HG03460 (cell line): ENCODE data around the gene EFCAB11.

Experiments
- ATAC-seq: cut with Tn5 transposase; IDR thresholded peaks from one replicate; pipeline ENCODE4 v1.9.1; 2021; ENCODE audit not compliant: unreplicated experiment

EFCAB11 gene

GRCh38 chr14:89957791-89958190 lies 3.3 kb upstream of the EFCAB11 start:
- ATAC-seq: no peak

GRCh38 chr14:89957376-89957775 lies 2.8 kb upstream of the EFCAB11 start:
- no peak for ATAC-seq

- no peak for ATAC-seq
These were observed 2.1 kb upstream of the EFCAB11 start for GRCh38 chr14:89956661-89957009.

DNA sequence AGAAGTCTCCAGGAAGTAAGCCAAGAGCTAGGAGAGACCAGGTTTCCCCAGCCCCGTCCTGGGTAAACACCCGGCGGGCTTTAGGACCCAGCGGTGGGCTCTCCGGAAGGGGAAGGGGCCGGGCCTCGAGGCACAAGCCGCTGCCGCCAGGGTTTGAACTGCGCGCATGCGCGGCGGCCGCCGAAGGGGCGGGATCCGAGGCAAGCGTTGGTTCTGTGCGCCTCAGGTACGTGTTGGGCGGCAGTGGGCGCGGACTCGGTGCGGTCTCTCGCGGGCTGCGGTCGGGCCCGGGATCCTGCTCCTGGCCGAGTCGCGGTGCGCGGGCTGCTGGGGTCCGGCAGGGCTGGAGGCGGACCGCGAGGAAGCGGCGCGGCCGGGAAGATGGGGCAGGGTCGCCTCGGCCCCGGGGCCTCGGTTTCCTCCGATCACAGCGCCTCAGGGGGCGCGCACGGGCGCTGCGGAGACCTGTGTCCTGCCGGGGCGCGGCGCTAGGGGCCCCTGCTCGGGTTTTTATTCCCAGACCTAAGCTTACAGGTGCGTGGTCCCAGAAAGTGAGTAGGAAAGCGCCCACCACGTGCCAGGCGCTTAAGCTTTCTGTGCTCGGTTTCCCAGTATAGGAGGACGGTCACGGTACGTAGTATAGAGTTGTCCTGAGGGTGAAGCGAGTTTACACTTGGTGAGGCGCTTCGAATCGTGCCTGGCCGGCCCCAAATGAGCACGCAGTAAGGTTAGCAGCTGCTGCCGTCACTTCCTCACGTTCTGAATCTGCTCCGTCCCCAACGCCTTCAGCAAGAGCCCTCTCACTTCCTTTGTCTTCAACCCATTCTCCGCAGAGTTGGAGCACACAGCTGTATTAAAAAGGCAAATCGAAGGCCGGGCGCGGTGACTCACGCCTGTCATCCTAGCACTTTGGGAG lies 1.5 kb upstream of the EFCAB11 start, which contains the start of gene TDP1:
TDP1 (plus strand) TSS at position 183 of the 916 bp plus-strand sequence. CDS start 7,188 bp downstream, outside the sequence.
- ATAC-seq: peak; percentile 58

- ATAC-seq: peak; percentile 10
These were observed 653 bp upstream of the EFCAB11 start for GRCh38 chr14:89955022-89955744.

DNA sequence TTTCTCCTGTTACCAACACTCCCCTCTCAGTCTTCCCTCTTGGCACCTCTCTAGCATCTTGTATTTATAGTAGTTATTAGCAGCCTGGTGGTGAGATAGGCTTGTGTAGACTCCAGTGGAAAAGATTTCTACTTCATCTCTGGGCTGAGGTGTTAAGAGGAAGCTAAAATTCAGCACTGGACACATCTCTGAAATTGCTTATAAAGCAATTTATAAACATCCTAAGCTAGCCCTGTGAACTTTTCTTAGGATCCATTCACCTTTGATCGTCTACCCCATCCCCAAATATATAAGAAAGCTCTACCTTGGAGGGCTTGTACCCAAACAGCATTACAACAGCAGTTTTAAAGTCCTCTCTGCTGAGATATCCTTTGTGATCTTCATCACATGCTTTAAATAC lies 928 bp downstream of the EFCAB11 start:
- no peak for ATAC-seq

GRCh38 chr14:89952576-89952975 lies 2.0 kb downstream of the EFCAB11 start:
- no peak for ATAC-seq

DNA sequence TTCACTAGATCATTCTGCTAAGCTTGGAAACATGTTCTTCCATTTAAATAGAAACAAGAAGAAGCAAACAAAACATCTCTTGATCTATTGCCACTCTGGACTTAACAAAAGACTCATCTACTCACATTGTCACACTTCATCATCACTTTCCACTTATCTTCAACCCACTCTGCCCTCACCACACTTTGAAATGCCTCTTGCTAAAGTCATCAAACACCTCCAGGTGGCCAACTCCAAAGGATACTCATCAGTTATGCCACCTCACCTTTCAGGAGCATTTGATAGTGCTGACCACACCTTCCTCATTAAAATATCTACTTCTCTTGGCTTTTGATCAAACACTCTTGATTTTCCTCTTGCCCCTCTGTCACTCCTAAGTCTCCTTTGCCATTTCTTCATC lies 7.2 kb downstream of the EFCAB11 start:
- no peak for ATAC-seq

DNA sequence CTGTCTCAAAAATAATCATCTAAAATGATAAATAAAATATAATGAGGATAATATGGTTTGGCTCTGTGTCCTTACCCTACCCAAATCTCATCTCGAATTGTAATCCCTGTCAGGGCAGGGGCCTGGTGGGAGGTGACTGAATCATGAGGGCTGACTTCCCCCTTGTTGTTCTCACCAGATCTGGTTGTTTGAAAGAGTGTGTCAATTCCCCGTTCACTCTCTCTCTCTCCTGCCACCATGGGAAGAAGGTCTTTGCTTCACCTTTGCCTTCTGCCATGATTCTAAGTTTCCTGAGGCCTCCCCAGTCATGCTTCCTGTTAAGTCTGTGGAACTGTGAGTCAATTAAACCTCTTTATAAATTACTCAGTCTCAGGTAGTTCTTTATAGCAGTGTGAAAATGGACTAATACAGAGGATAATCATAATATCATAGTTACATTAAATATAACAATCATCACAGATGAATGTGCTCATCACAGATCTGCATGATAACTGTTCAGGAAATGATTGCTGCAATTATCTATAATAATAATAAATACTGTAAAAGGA lies 12.6 kb downstream of the EFCAB11 start:
- no peak for ATAC-seq

DNA sequence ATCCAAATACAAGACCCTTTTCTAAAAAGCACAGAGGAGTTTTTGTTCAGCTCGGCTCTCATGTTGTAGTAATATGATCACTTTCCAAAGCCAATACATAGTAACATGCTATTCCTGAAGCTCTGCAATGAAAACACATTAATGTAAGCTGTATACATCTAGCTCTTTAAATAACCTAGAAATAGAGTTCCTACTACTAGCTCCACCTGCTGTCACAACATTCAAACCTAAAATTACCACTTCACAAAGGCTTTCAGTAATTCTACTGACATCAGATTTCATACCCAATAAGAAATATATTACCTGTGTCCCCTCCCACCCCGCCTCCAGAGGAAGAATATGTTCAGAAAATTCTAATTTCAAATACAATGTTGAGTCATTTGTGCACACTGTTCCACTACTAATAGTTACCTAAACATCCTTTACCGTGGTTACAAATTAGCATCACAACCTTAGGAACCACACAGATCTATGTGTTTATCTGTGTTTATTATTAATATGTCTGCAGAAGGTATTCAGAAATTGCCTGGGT lies 17.8 kb downstream of the EFCAB11 start:
- no peak for ATAC-seq

DNA sequence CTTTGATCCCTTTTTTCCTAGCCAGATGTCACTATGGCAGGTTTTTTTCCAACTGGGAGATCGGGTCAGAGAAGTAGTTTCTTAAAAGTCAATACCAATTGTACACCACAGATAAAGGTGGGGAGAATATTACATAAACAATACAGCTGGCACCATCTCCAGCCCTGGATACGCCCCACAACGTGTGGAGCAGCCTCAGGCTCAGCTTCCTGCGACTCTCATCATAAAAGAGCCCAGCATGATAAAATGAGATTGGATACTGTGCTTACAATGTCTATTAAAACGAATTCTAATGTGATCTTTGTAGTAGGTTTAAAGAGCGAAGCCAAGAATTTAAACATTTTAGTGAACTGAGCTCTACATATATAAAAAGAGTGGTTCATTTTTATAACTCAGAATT lies 21.5 kb downstream of the EFCAB11 start:
- no peak for ATAC-seq

- ATAC-seq: no peak
These were observed 27.2 kb downstream of the EFCAB11 start for GRCh38 chr14:89927186-89927865.

DNA sequence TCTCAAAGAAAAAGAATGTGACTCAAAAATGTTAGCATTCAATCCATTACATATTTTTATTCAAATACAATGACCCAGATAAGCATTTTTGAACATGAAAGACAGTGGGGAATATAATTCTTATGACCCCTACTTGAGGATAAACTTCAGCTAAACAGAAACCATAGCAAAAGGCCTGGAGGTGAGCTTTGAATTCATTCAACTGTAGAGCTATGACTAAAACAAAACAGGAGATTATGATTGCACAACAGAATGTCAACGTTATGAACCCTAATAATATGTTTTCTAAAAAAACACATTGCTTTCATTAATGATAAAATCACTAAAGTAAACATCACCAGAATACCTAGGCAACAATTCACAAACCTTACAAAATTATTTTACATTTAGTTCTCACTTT lies 27.8 kb downstream of the EFCAB11 start:
- no peak for ATAC-seq

GRCh38 chr14:89924268-89924667 lies 30.3 kb downstream of the EFCAB11 start:
- no peak for ATAC-seq

DNA sequence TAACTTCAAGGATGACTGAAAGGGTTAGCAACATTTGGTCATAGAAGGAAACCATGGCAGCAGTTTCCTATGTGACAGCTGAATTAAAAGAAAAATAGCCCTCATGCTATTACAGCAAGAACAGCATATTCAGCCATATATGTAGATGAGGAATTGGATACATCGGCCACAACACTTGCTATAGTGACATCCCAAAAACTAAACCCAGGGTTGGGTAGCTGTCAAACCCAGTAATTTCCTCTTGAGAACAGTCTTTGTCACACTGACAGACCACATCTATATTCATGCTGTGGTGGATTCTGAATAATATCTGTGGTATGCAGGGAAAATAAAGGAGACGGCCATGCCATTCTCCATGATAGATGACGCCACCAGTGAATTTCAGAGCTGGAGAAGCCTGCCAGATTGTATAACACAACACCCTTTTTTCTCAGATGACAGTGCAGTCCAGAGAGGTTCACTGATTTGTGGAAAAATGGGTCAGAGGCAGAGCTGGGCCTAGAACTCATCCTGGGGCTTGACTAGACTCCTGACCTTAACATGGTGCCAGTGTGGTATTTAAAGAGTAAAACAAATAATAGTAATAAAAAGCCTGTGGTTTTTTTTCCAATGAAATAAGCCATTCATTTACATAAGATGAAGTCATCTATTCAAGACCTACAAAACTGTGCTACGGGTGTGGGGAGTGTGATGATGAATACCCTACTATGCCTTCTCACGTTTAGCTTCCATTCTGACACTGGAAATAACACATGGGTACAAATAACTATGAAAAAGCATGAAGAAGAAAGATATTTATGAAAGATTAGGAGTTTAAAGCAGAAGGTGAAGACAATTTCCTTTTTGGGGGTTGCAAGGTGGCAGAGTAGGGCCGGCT lies 32.3 kb downstream of the EFCAB11 start:
- ATAC-seq: no peak

GRCh38 chr14:89921346-89921745 lies 33.2 kb downstream of the EFCAB11 start:
- ATAC-seq: no peak

GRCh38 chr14:89920056-89920455 lies 34.5 kb downstream of the EFCAB11 start:
- ATAC-seq: no peak

GRCh38 chr14:89918721-89919120 lies 35.8 kb downstream of the EFCAB11 start:
- ATAC-seq: no peak

GRCh38 chr14:89915114-89915878 lies 39.2 kb downstream of the EFCAB11 start:
- no peak for ATAC-seq
